Activated naive CD4-positive, alpha-beta T cell treated with anti-CD3 and anti-CD28 coated beads, Interleukin-2, amount 50 U/mL, for 16 hours (primary cell): ENCODE results near the gene DGKI.

Experiments
- DNase-seq: peaks from one replicate; pipeline ENCODE4 v3.0.0-alpha.2; 2020

The DGKI gene

GRCh38 chr7:137521451-137521850 lies 325.3 kb downstream of the DGKI start:
- DNase-seq = no peak

- DNase-seq = no peak
These were observed 326.8 kb downstream of the DGKI start for GRCh38 chr7:137519947-137520346.

GRCh38 chr7:137519181-137519691 lies 327.5 kb downstream of the DGKI start:
- DNase-seq = no peak

GRCh38 chr7:137513091-137513490 lies 333.7 kb downstream of the DGKI start:
- no peak for DNase-seq

GRCh38 chr7:137507096-137507495 lies 339.7 kb downstream of the DGKI start:
- no peak for DNase-seq

- no peak for DNase-seq
These were observed 340.7 kb downstream of the DGKI start for GRCh38 chr7:137506031-137506430.

- no peak for DNase-seq
These were observed 345.2 kb downstream of the DGKI start for GRCh38 chr7:137501562-137501961.

GRCh38 chr7:137492889-137493288 lies 353.9 kb downstream of the DGKI start:
- no peak for DNase-seq

GRCh38 chr7:137489880-137490279 lies 356.9 kb downstream of the DGKI start:
- DNase-seq = no peak

GRCh38 chr7:137488038-137488437 lies 358.7 kb downstream of the DGKI start:
- no peak for DNase-seq

- DNase-seq = no peak
These were observed 361.0 kb downstream of the DGKI start for GRCh38 chr7:137485818-137486217.

GRCh38 chr7:137484326-137484725 lies 362.4 kb downstream of the DGKI start:
- no peak for DNase-seq

- no peak for DNase-seq
These were observed 364.3 kb downstream of the DGKI start for GRCh38 chr7:137482466-137482865.

- no peak for DNase-seq
These were observed 365.9 kb downstream of the DGKI start for GRCh38 chr7:137480824-137481365.

GRCh38 chr7:137480401-137480800 lies 366.4 kb downstream of the DGKI start:
- no peak for DNase-seq

- DNase-seq = no peak
These were observed 369.8 kb downstream of the DGKI start for GRCh38 chr7:137476937-137477336.

GRCh38 chr7:137475966-137476365 lies 370.8 kb downstream of the DGKI start:
- DNase-seq = no peak

GRCh38 chr7:137474540-137475026 lies 372.2 kb downstream of the DGKI start:
- DNase-seq = no peak

GRCh38 chr7:137471128-137471527 lies 375.6 kb downstream of the DGKI start:
- DNase-seq = no peak

- DNase-seq = no peak
These were observed 376.9 kb downstream of the DGKI start for GRCh38 chr7:137469858-137470257.

GRCh38 chr7:137469191-137469811 lies 377.5 kb downstream of the DGKI start:
- DNase-seq = no peak

- no peak for DNase-seq
These were observed 383.9 kb downstream of the DGKI start for GRCh38 chr7:137462847-137463246.

- no peak for DNase-seq
These were observed 384.6 kb downstream of the DGKI start for GRCh38 chr7:137462074-137462715.

- no peak for DNase-seq
These were observed 388.4 kb downstream of the DGKI start for GRCh38 chr7:137458399-137458798.
